ENCODE measurements around the gene TRMT2A.

Gene TRMT2A

GRCh38 chr22:20117633-20118299, 740 bp upstream of the TRMT2A start:
- DNase-seq (ENCODE audit: low read depth): no peak
- no peak for TF ChIP-seq CTCF (IDR thresholded peaks at IDR 0.05; ENCODE audit: low read depth, low read length, missing control alignments)
- H3K4me3 ChIP-seq (ENCODE audit: low read depth, low read length): peak overlapping the region; percentile 96

- H3K4me3 ChIP-seq (ENCODE audit: low read depth, low read length): peak overlapping the region; percentile 96
- DNase-seq (ENCODE audit: low read depth): no peak
- no peak for TF ChIP-seq CTCF (IDR thresholded peaks at IDR 0.05; ENCODE audit: low read depth, low read length, missing control alignments)
These were observed 563 bp downstream of the TRMT2A start for GRCh38 chr22:20116376-20116950.

- H3K4me3 ChIP-seq (ENCODE audit: low read depth, low read length): peak within 1 kb of the TSS; percentile 96
- no peak for DNase-seq (ENCODE audit: low read depth)
- TF ChIP-seq CTCF (IDR thresholded peaks at IDR 0.05; ENCODE audit: low read depth, low read length, missing control alignments): no peak
These were observed 1.2 kb downstream of the TRMT2A start, which contains the start of gene RANBP1 for GRCh38 chr22:20115691-20116375. Gene RANBP1 (plus strand): TSS chr22:20116104. CDS start chr22:20116185, 81 bp downstream.

DNA sequence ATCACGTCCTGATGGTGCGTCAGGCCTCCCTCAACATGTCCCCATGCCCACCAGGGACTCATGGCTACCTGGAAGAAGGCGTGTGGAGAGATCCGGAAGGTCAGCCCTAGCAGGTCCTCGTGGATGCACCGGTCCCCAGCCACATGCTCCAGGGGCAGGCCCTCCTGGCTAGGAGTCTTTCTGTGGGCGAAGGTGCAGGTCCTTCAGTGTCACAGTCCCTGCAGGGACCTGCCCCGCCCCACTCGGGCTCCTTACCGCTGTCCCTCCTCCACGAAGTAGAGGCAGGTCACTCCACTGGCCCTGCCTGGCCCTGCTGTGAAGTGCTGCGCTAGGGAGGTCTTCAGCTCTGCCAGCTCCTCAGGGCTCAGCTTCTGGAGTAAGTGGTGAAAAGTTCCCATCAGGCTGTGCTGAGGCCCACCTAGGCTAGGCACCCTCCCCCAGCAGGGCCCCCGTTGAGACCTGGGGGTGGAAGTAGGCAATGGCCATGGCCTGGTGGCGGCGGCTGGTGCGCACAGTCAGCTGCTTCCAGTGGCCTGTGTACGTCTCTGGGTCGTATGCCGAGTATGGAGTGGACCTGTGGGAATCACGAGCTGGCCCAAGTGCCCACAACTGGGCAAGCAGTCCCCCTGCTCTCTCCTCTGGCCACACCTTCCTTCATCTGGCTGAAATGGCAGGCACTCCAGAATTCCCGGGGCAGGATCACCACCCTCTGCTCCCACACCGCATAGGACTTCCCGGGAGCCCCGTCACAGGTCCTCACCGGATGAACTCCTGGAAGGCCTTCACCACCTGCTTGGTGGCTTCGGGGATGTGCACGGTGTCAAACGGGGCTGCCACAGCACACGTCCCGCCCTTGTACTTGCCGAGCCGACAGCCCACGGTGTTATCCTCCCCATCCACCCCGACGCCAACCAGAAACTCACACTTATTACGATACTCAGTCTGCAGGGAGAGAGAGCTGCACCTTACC, 2.2 kb downstream of the TRMT2A start:
- DNase-seq (ENCODE audit: low read depth): no peak
- no peak overlapping the region for H3K4me3 ChIP-seq (ENCODE audit: low read depth, low read length)
- TF ChIP-seq CTCF (IDR thresholded peaks at IDR 0.05; ENCODE audit: low read depth, low read length, missing control alignments): no peak

DNA sequence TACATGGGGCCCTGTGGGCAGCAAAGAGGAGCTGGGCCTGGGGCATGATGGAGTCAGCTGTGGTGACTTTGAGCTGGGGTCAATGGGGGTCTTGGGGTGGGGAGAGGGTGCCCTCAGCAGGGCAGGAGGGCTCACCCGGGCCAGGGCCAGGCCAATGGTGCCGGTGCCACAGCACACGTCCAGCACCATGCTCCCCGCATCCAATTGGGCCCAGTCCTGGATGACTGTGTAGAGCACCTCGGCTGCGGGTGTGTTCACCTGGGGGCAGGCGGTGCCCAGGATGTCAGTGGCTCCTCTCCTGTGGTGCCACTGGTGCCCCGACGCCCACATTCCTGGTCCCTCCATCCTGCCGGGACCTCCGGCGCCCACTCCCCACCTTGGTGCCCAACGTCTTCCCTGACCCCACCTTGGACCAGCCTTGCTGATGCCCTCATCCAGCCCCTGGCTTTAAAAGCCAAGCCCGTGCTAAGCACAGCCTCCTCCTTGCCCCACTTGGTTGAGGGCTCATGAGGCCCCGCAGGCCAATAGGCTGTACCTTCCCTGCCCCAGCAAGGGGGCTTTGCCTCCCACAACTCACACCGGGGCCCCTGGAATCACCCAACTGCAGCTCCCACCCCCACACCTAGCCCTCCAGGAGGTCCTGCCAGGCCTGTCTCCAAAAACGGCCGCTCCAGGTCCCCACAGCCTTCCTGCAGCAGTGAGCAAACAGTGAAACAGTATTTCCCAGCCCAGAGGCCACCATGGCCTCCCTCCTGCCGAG, 3.3 kb downstream of the TRMT2A start:
- DNase-seq (ENCODE audit: low read depth): no peak

More for the DNA sequence above, 3.3 kb downstream of the TRMT2A start:
- no peak for TF ChIP-seq CTCF (IDR thresholded peaks at IDR 0.05; ENCODE audit: low read depth, low read length, missing control alignments)
- H3K4me3 ChIP-seq (ENCODE audit: low read depth, low read length): no peak overlapping the region

All from GM12864 (cell line).